ENCODE data around the gene UBQLN4.
"Not testable (repeated sequence)": the region's sequence is repeated elsewhere in the genome, so short reads cannot be mapped to it uniquely, and the experiment has no call there.

Gene UBQLN4

GRCh38 chr1:156081180-156081916 lies 27.8 kb upstream of the UBQLN4 start:
- no peak for DNase-seq (ENCODE audit: low read depth)

GRCh38 chr1:156080863-156081179 lies 27.2 kb upstream of the UBQLN4 start:
- no peak for DNase-seq (ENCODE audit: low read depth)

- DNase-seq (ENCODE audit: low read depth) = no peak
These were observed 26.8 kb upstream of the UBQLN4 start for GRCh38 chr1:156080241-156080862.

GRCh38 chr1:156079762-156080161 lies 26.2 kb upstream of the UBQLN4 start:
- no peak for DNase-seq (ENCODE audit: low read depth)

- no peak for DNase-seq (ENCODE audit: low read depth)
These were observed 25.1 kb upstream of the UBQLN4 start for GRCh38 chr1:156078728-156079127.

GRCh38 chr1:156077430-156077760 lies 23.8 kb upstream of the UBQLN4 start:
- no peak for DNase-seq (ENCODE audit: low read depth)

- no peak for DNase-seq (ENCODE audit: low read depth)
These were observed 23.2 kb upstream of the UBQLN4 start for GRCh38 chr1:156076609-156077429.

- no peak for DNase-seq (ENCODE audit: low read depth)
These were observed 22.2 kb upstream of the UBQLN4 start for GRCh38 chr1:156075775-156076204.

- no peak for DNase-seq (ENCODE audit: low read depth)
These were observed 21.6 kb upstream of the UBQLN4 start for GRCh38 chr1:156075162-156075561.

- no peak for DNase-seq (ENCODE audit: low read depth)
These were observed 21.1 kb upstream of the UBQLN4 start for GRCh38 chr1:156074661-156075060.

GRCh38 chr1:156073740-156074139 lies 20.1 kb upstream of the UBQLN4 start:
- DNase-seq (ENCODE audit: low read depth) = no peak

GRCh38 chr1:156073110-156073687 lies 19.6 kb upstream of the UBQLN4 start:
- no peak for DNase-seq (ENCODE audit: low read depth)

GRCh38 chr1:156072251-156072650 lies 18.7 kb upstream of the UBQLN4 start:
- DNase-seq (ENCODE audit: low read depth) = no peak

GRCh38 chr1:156071332-156071816 lies 17.8 kb upstream of the UBQLN4 start:
- DNase-seq (ENCODE audit: low read depth) = not testable (repeated sequence)

- DNase-seq (ENCODE audit: low read depth) = no peak
These were observed 16.9 kb upstream of the UBQLN4 start for GRCh38 chr1:156070548-156070947.

- DNase-seq (ENCODE audit: low read depth) = no peak
These were observed 16.2 kb upstream of the UBQLN4 start for GRCh38 chr1:156069490-156070455.

- no peak for DNase-seq (ENCODE audit: low read depth)
These were observed 13.7 kb upstream of the UBQLN4 start for GRCh38 chr1:156067262-156067661.

- DNase-seq (ENCODE audit: low read depth) = no peak
These were observed 12.3 kb upstream of the UBQLN4 start for GRCh38 chr1:156065871-156066270.

GRCh38 chr1:156065212-156065611 lies 11.6 kb upstream of the UBQLN4 start:
- no peak for DNase-seq (ENCODE audit: low read depth)

GRCh38 chr1:156064615-156065014 lies 11.0 kb upstream of the UBQLN4 start:
- DNase-seq (ENCODE audit: low read depth) = no peak

GRCh38 chr1:156063997-156064285 lies 10.3 kb upstream of the UBQLN4 start:
- DNase-seq (ENCODE audit: low read depth) = no peak

GRCh38 chr1:156062189-156062588 lies 8.6 kb upstream of the UBQLN4 start:
- DNase-seq (ENCODE audit: low read depth) = no peak
